Gastrocnemius medialis (tissue), 4 donors: ENCODE results near the gene ADIRF. TPM values are rescaled to one million over a fixed set of nuclear protein-coding genes. Genes with fewer than 3 reads are reported as not detected.

Source experiments
- ATAC-seq, 2 donors: fragments of 150-250 bp; one replicate each; pipeline ENCODE4 v1.9.1; 2016
- DNase-seq, 2 donors: peaks; one replicate each; pipeline ENCODE4 v3.0.0-alpha.2; 2019
- H3K27ac ChIP-seq, 4 donors: fragments of 200-600 bp; sonication (generic); 1 replicate in 1 of 4; 2 replicates in 3 of 4; pipeline ENCODE4 v1.5.1; 2016 to 2018; ENCODE audit warnings: mild to moderate bottlenecking in 2 of 4, moderate library complexity in 1 of 4
- H3K27me3 ChIP-seq, 3 donors: fragments of 200-600 bp; sonication (generic) in 2 of 3; 1 replicate in 1 of 3; 2 replicates in 2 of 3; pipeline versions ENCODE4 v1.5.1 to v1.6.0; 2016 to 2019; ENCODE audit warnings: mild to moderate bottlenecking in 1 of 3, moderate library complexity in 1 of 3
- H3K36me3 ChIP-seq, 2 donors: fragments of 200-600 bp; sonication (generic) in 1 of 2; one replicate each; pipeline ENCODE4 v1.5.1; 2017 to 2018
- H3K4me1 ChIP-seq, 2 donors: fragments of 200-600 bp; sonication (generic) in 1 of 2; one replicate each; pipeline ENCODE4 v1.5.1; 2016 to 2017; ENCODE audit warnings: mild to moderate bottlenecking in 2 of 2
- H3K4me3 ChIP-seq, 4 donors: fragments of 200-600 bp; sonication (generic) in 3 of 4; 1 replicate in 1 of 4; 2 replicates in 3 of 4; pipeline ENCODE4 v1.5.1; 2016 to 2019; ENCODE audit warnings: mild to moderate bottlenecking in 2 of 4
- H3K9me3 ChIP-seq, 3 donors: fragments of 200-600 bp; sonication (generic) in 2 of 3; 1 replicate in 1 of 3; 2 replicates in 2 of 3; pipeline ENCODE4 v1.5.1; 2016 to 2019
- CTCF ChIP-seq, 5 experiments: fragments of 450-650 bp in 3 of 5; fragments of 200-600 bp in 2 of 5; sonication (generic) in 2 of 5; IDR thresholded peaks in 4 of 5; conservative IDR thresholded peaks in 1 of 5; 1 replicate in 4 of 5; 2 replicates in 1 of 5; pipeline ENCODE4 v1.5.1; 2016 to 2019; ENCODE audit warnings: antibody characterized with exemption in 5 of 5, mild to moderate bottlenecking in 3 of 5, moderate library complexity in 3 of 5
- POLR2A ChIP-seq, 2 donors: fragments of 450-650 bp; IDR thresholded peaks; one replicate each; pipeline ENCODE4 v1.6.1; 2017; ENCODE audit warnings: antibody characterized with exemption in 2 of 2, mild to moderate bottlenecking in 2 of 2, moderate library complexity in 2 of 2
- in situ Hi-C, 4 donors: fragments of 200-750 bp; cut with MboI; loops; one replicate each; pipeline versions ENCODE4 v1.15.0 to v1.8.0; 2017; ENCODE audit warnings: low sequenced_read_pairs in 4 of 4
- intact Hi-C: fragments of 100-400 bp; cut with DNase I; formaldehyde crosslinking; loops from one replicate; pipeline ENCODE4 v1.15.1; 2023; ENCODE audit warnings: low total_unique reads
- total RNA-seq, 4 donors: library from RNA; depleted of rRNA; stranded (reverse); fragments of >200 nt; gene quantifications; one replicate each; pipeline versions ENCODE4 v1.1.0 to v1.2.3, GENCODE V29; 2016

The ADIRF gene
- 10 to 100 TPM; 20.1 to 51.2 (median 31.0) TPM for total RNA-seq

DNA sequence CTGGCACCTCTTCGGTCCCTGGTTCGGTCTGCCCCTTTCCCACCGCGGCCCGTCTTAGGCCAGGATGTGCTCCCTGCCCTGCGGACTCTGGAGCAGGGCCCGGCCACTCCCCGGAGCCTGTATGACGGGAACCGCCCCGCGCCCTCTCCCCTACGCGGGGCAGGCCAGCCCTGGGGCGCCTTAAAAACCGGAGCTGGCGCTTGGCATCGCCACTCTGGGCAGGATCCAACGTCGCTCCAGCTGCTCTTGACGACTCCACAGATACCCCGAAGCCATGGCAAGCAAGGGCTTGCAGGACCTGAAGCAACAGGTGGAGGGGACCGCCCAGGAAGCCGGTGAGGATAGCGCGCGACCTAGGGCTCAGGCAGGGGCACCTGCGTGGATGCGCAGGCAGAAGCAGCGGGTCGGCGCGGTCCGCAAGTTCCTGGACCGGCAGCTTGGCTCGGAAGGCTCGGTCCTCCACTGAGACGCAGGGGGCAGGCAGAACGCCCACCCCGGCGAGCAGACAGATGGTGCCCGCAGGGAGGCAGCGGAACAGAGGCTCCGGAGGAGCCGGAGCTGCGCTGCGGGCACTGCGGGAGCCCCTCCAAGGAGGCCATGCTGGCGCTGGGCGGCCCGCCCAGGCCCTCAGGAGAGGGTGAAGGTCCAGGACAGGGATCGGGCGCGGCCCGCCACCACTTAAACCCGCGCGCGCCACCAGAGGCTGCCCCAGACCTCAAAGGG, at the start of gene ADIRF:
Gene ADIRF, plus strand, starts transcription at position 212 of the 723 bp plus-strand sequence. Its CDS starts 63 bp downstream, at position 275.
- intact Hi-C loops, result loop anchor here (5.0 kb wide), 1 partner anchor 281 kb away; no protein-coding TSS in a partner anchor
- TF ChIP-seq POLR2A (IDR thresholded peaks at IDR 0.05), result peak in 1 of 2 donors; percentile 13
- TF ChIP-seq CTCF (IDR thresholded peaks at IDR 0.05 in 4 of 5, conservative IDR thresholded peaks at IDR 0.05 in 1 of 5), result no peak

GRCh38 chr10:86922553-86922961, 45.7 kb upstream of the ADIRF start:
- H3K9me3 ChIP-seq, result no peaks in the 10 kb centered on the region
- no peak for TF ChIP-seq CTCF (IDR thresholded peaks at IDR 0.05 in 4 of 5, conservative IDR thresholded peaks at IDR 0.05 in 1 of 5)
- no peak for TF ChIP-seq POLR2A (IDR thresholded peaks at IDR 0.05)
- peaks cover 0 to 31% of the 10 kb centered on the region in 2 donors for H3K36me3 ChIP-seq
- in situ Hi-C loops, result no loop called here
- no peak for DNase-seq
- peaks cover 3 to 4% of the 10 kb centered on the region in 2 donors for H3K4me1 ChIP-seq
- intact Hi-C loops, result no loop called here
- H3K4me3 ChIP-seq, result no peak overlapping the region
- no peak for ATAC-seq
- no peak overlapping the region for H3K27ac ChIP-seq
- no peaks in the 10 kb centered on the region for H3K27me3 ChIP-seq

More for the DNA sequence above, at the start of gene ADIRF:
- peak within 1 kb of the TSS; percentile 62 to 87 (median 74) for H3K4me3 ChIP-seq
- H3K27me3 ChIP-seq, result no peaks in the 10 kb centered on the region
- peak within 1 kb of the TSS; percentile 90 to 98 (median 96) for H3K27ac ChIP-seq
- in situ Hi-C loops, result no loop called here
- ATAC-seq, result no peak
- no peaks in the 10 kb centered on the region for H3K36me3 ChIP-seq
- no peaks in the 10 kb centered on the region for H3K9me3 ChIP-seq
- peak in 1 of 2 donors; percentile 44 for DNase-seq
- peaks cover 32 to 42% of the 10 kb centered on the region in 2 donors for H3K4me1 ChIP-seq

- H3K4me1 ChIP-seq, result no peaks in the 10 kb centered on the region
- no peak overlapping the region for H3K4me3 ChIP-seq
- ATAC-seq (no peak), DNase-seq (no peak)
- TF ChIP-seq POLR2A (IDR thresholded peaks at IDR 0.05) (no peak), CTCF (IDR thresholded peaks at IDR 0.05 in 4 of 5, conservative IDR thresholded peaks at IDR 0.05 in 1 of 5) (no peak)
- intact Hi-C loops (no loop called here), in situ Hi-C loops (loop anchor here in 1 of 4 donors (25.0 kb wide), 1 partner anchor 158 kb away; the partner anchor contains the start of genes GLUD1 and SHLD2)
- H3K9me3 ChIP-seq, result no peaks in the 10 kb centered on the region
- H3K27me3 ChIP-seq, result no peaks in the 10 kb centered on the region
- H3K36me3 ChIP-seq, result peaks cover 0 to 5% of the 10 kb centered on the region in 2 donors
- H3K27ac ChIP-seq, result no peak overlapping the region
Observed at GRCh38 chr10:86929468-86930380, 38.6 kb upstream of the ADIRF start.

- H3K36me3 ChIP-seq, result peaks cover 0 to 5% of the 10 kb centered on the region in 2 donors
- H3K4me3 ChIP-seq, result no peak overlapping the region
- no peaks in the 10 kb centered on the region for H3K4me1 ChIP-seq
- peak overlapping the region in 1 of 4 donors; percentile 12 for H3K27ac ChIP-seq
- DNase-seq (no peak), ATAC-seq (peak in 1 of 2 donors; percentile 23)
- in situ Hi-C loops, result loop anchor here in 1 of 4 donors (25.0 kb wide), 1 partner anchor 155 kb away; the partner anchor contains the start of genes GLUD1 and SHLD2
- H3K27me3 ChIP-seq, result no peaks in the 10 kb centered on the region
- no peaks in the 10 kb centered on the region for H3K9me3 ChIP-seq
- intact Hi-C loops, result no loop called here
- no peak for TF ChIP-seq CTCF (IDR thresholded peaks at IDR 0.05 in 4 of 5, conservative IDR thresholded peaks at IDR 0.05 in 1 of 5)
- no peak for TF ChIP-seq POLR2A (IDR thresholded peaks at IDR 0.05)
Observed at GRCh38 chr10:86931872-86932271, 36.4 kb upstream of the ADIRF start.
